HG02798 (cell line): Measurements from ENCODE around the gene SLC25A48.
"Not testable (repeated sequence)": the region's sequence is repeated elsewhere in the genome, so short reads cannot be mapped to it uniquely, and the experiment has no call there.

Source experiments
- ATAC-seq: cut with Tn5 transposase; IDR thresholded peaks from one replicate; pipeline ENCODE4 v1.9.1; 2021; ENCODE audit warnings: mild to moderate bottlenecking; ENCODE audit not compliant: unreplicated experiment, poor library complexity

The SLC25A48 gene

GRCh38 chr5:135851915-135852845, 17.7 kb downstream of the SLC25A48 start:
- ATAC-seq, result no peak

GRCh38 chr5:135857630-135858311, 23.3 kb downstream of the SLC25A48 start:
- ATAC-seq, result no peak

GRCh38 chr5:135859186-135859585, 24.7 kb downstream of the SLC25A48 start:
- not testable (repeated sequence) for ATAC-seq

GRCh38 chr5:135859641-135860040, 25.2 kb downstream of the SLC25A48 start:
- ATAC-seq, result no peak

- no peak for ATAC-seq
These were observed 27.2 kb downstream of the SLC25A48 start for GRCh38 chr5:135861641-135862040.

GRCh38 chr5:135862086-135862485, 27.6 kb downstream of the SLC25A48 start:
- no peak for ATAC-seq

GRCh38 chr5:135862744-135863143, 28.3 kb downstream of the SLC25A48 start:
- ATAC-seq, result no peak

GRCh38 chr5:135864503-135865435, 30.3 kb downstream of the SLC25A48 start:
- ATAC-seq, result no peak

GRCh38 chr5:135866016-135866415, 31.6 kb downstream of the SLC25A48 start:
- no peak for ATAC-seq

GRCh38 chr5:135867599-135867998, 33.1 kb downstream of the SLC25A48 start:
- no peak for ATAC-seq

GRCh38 chr5:135868681-135869080, 34.2 kb downstream of the SLC25A48 start:
- ATAC-seq, result no peak

GRCh38 chr5:135869276-135869675, 34.8 kb downstream of the SLC25A48 start:
- no peak for ATAC-seq

GRCh38 chr5:135869935-135870334, 35.5 kb downstream of the SLC25A48 start:
- no peak for ATAC-seq

GRCh38 chr5:135871268-135871915, 36.9 kb downstream of the SLC25A48 start:
- no peak for ATAC-seq

GRCh38 chr5:135873831-135874230, 39.4 kb downstream of the SLC25A48 start:
- ATAC-seq, result no peak

GRCh38 chr5:135874461-135874860, 40.0 kb downstream of the SLC25A48 start:
- ATAC-seq, result no peak

GRCh38 chr5:135875567-135875966, 41.1 kb downstream of the SLC25A48 start:
- no peak for ATAC-seq

GRCh38 chr5:135876146-135876545, 41.7 kb downstream of the SLC25A48 start:
- ATAC-seq, result no peak

- ATAC-seq, result no peak
These were observed 43.2 kb downstream of the SLC25A48 start for GRCh38 chr5:135877570-135878155.
